Measurements from ENCODE around the gene LY9.
"Not testable (repeated sequence)": the region's sequence is repeated elsewhere in the genome, so short reads cannot be mapped to it uniquely, and the experiment has no call there.

The LY9 gene

GRCh38 chr1:160773093-160773492, 22.9 kb upstream of the LY9 start:
- FAIRE-seq (no peak), DNase-seq (ENCODE audit: low spot score) (no peak)

GRCh38 chr1:160774886-160775719, 20.9 kb upstream of the LY9 start:
- DNase-seq (ENCODE audit: low spot score) (no peak), FAIRE-seq (no peak)

- DNase-seq (ENCODE audit: low spot score) (no peak), FAIRE-seq (no peak)
These were observed 19.8 kb upstream of the LY9 start for GRCh38 chr1:160776178-160776577.

- FAIRE-seq (no peak), DNase-seq (ENCODE audit: low spot score) (no peak)
These were observed 18.4 kb upstream of the LY9 start for GRCh38 chr1:160777486-160778089.

GRCh38 chr1:160778976-160779375, 17.0 kb upstream of the LY9 start:
- DNase-seq (ENCODE audit: low spot score) (no peak), FAIRE-seq (no peak)

GRCh38 chr1:160779626-160780397, 16.2 kb upstream of the LY9 start:
- no peak for FAIRE-seq
- no peak for DNase-seq (ENCODE audit: low spot score)

- no peak for FAIRE-seq
- no peak for DNase-seq (ENCODE audit: low spot score)
These were observed 15.6 kb upstream of the LY9 start for GRCh38 chr1:160780398-160780755.

GRCh38 chr1:160781186-160781766, 14.7 kb upstream of the LY9 start:
- no peak for DNase-seq (ENCODE audit: low spot score)
- no peak for FAIRE-seq

- no peak for DNase-seq (ENCODE audit: low spot score)
- FAIRE-seq, result no peak
These were observed 13.9 kb upstream of the LY9 start for GRCh38 chr1:160781914-160782689.

GRCh38 chr1:160782988-160783765, 12.8 kb upstream of the LY9 start:
- DNase-seq (ENCODE audit: low spot score); FAIRE-seq: not testable (repeated sequence)

- no peak for DNase-seq (ENCODE audit: low spot score)
- FAIRE-seq, result no peak
These were observed 6.8 kb upstream of the LY9 start for GRCh38 chr1:160789051-160789701.

GRCh38 chr1:160789702-160790611, 6.0 kb upstream of the LY9 start:
- DNase-seq (ENCODE audit: low spot score) (no peak), FAIRE-seq (no peak)

- DNase-seq (ENCODE audit: low spot score) (no peak), FAIRE-seq (no peak)
These were observed 1.6 kb upstream of the LY9 start for GRCh38 chr1:160794376-160794775.

- FAIRE-seq, result no peak
- DNase-seq (ENCODE audit: low spot score), result no peak
These were observed 1.3 kb downstream of the LY9 start for GRCh38 chr1:160797271-160797709.

- FAIRE-seq (no peak), DNase-seq (ENCODE audit: low spot score) (no peak)
These were observed 1.9 kb downstream of the LY9 start for GRCh38 chr1:160797861-160798273.

GRCh38 chr1:160798439-160798838, 2.5 kb downstream of the LY9 start:
- DNase-seq (ENCODE audit: low spot score) (no peak), FAIRE-seq (no peak)

- DNase-seq (ENCODE audit: low spot score), result no peak
- FAIRE-seq, result no peak
These were observed 3.7 kb downstream of the LY9 start for GRCh38 chr1:160799641-160800040.

- FAIRE-seq (no peak), DNase-seq (ENCODE audit: low spot score) (no peak)
These were observed 4.2 kb downstream of the LY9 start for GRCh38 chr1:160800142-160800541.

All from RCC 7860 (cell line).